HFFc6 (cell line): ENCODE results near the gene TAAR9. TPM values are rescaled to one million over a fixed set of nuclear protein-coding genes. Genes with fewer than 3 reads are reported as not detected.
"Not testable (repeated sequence)": the region's sequence is repeated elsewhere in the genome, so short reads cannot be mapped to it uniquely, and the experiment has no call there.

ENCODE experiments used
- DNase-seq: peaks from one replicate; pipeline ENCODE4 v3.0.0-alpha.2; 2018
- H3K27ac Mint-ChIP-seq: 2 replicates; pipeline ENCODE4 v1.8.0; 2020; ENCODE audit warnings: mild to moderate bottlenecking, mixed read lengths
- H3K27me3 Mint-ChIP-seq: 2 replicates; pipeline ENCODE4 v1.8.0; 2021; ENCODE audit warnings: mild to moderate bottlenecking, moderate library complexity, mixed read lengths; ENCODE audit not compliant: insufficient read depth
- H3K36me3 Mint-ChIP-seq: 2 replicates; pipeline ENCODE4 v1.8.0; 2021; ENCODE audit warnings: low read depth, mixed read lengths
- H3K4me1 Mint-ChIP-seq: 2 replicates; pipeline ENCODE4 v1.8.0; 2020; ENCODE audit warnings: low read depth, mixed read lengths
- H3K4me3 Mint-ChIP-seq: 2 replicates; pipeline ENCODE4 v1.8.0; 2020; ENCODE audit warnings: mild to moderate bottlenecking, moderate library complexity, mixed read lengths
- H3K9me3 Mint-ChIP-seq: 2 replicates; pipeline ENCODE4 v1.8.0; 2020; ENCODE audit warnings: mild to moderate bottlenecking, mixed read lengths
- total RNA-seq, 6 experiments: library from RNA; stranded (reverse); fragmentation: NEBNext Ultra II Directional; extraction: Animal tissue kit (Norgen Biotek cat#: 25700); gene quantifications; 2 replicates in 1 of 6; 3 replicates in 5 of 6; pipeline ENCODE4 v1.2.3, GENCODE V29; 2021
- TF ChIP-seq, protein P1 (sequence below): fragments of 200-600 bp; sonication (generic); IDR thresholded peaks from 2 replicates; pipeline ENCODE4 v1.5.0; 2021; ENCODE audit warnings: antibody characterized with exemption, mild to moderate bottlenecking

The TAAR9 gene
- total RNA-seq, 6 experiments from 2014 or later: not detected

DNA sequence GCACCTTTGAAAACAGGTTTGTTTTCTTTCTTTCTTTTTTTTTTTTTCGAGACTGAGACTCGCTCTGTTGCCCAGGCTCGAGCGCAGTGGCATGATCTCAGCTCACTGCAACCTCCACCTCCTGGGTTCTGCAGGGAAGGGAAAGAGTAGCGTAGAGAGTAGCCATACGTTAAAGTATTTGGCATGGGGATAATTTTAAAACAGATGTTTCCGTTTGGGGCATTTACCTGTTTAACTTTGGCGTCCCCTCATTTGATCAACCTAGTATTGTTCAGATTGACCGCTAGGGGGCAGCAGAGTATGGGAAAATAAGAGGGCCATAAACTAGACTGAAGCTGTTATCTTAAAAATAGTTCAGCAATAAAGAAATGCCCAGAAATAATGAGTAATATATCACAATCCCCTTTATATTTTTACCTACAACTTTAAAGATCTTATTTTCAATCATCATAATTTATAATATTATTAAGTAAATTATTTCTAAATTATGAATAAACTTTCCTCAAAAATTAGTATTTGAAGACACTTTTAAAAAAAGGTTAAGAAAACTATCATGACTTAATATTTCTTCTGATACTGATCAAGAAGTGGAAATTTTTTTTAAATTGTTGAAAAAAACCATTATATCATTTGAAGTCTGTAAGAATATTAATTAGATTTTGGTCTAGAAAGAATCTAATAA lies 7.6 kb upstream of the TAAR9 start:
- H3K27ac Mint-ChIP-seq: no peak overlapping the region
- TF ChIP-seq, protein P1, sequence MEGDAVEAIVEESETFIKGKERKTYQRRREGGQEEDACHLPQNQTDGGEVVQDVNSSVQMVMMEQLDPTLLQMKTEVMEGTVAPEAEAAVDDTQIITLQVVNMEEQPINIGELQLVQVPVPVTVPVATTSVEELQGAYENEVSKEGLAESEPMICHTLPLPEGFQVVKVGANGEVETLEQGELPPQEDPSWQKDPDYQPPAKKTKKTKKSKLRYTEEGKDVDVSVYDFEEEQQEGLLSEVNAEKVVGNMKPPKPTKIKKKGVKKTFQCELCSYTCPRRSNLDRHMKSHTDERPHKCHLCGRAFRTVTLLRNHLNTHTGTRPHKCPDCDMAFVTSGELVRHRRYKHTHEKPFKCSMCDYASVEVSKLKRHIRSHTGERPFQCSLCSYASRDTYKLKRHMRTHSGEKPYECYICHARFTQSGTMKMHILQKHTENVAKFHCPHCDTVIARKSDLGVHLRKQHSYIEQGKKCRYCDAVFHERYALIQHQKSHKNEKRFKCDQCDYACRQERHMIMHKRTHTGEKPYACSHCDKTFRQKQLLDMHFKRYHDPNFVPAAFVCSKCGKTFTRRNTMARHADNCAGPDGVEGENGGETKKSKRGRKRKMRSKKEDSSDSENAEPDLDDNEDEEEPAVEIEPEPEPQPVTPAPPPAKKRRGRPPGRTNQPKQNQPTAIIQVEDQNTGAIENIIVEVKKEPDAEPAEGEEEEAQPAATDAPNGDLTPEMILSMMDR: peak; percentile 96
- H3K4me3 Mint-ChIP-seq: no peak overlapping the region; the same call in 1 of the 2 replicates
- H3K36me3 Mint-ChIP-seq: peaks cover 7% of the 10 kb centered on the region
- peaks cover 16% of the 10 kb centered on the region for H3K27me3 Mint-ChIP-seq
- peak; percentile 42 for DNase-seq
- peaks cover 5% of the 10 kb centered on the region for H3K9me3 Mint-ChIP-seq
- peaks cover 21% of the 10 kb centered on the region for H3K4me1 Mint-ChIP-seq

DNA sequence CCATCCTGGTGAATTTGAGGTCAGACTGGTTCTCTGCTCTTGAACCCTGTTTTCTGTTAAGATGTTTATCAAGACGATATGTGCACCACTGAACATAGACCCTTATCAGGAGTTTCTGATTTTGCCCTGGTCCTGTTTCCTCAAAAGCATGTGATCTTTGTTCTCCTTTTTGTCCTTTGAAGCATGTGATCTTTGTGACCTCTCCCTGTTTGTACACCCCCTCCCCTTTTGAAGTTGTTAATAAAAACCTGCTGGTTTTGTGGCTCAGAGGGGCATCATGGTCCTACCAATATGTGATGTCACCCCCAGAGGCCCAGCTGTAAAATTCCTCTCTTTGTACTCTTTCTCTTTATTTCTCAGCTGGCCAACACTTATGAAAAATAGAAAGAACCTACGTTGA lies 3.5 kb upstream of the TAAR9 start:
- not testable (repeated sequence) for H3K9me3 Mint-ChIP-seq, H3K4me3 Mint-ChIP-seq, H3K4me1 Mint-ChIP-seq, H3K36me3 Mint-ChIP-seq, DNase-seq, H3K27ac Mint-ChIP-seq
- H3K27me3 Mint-ChIP-seq: peaks cover 17% of the 10 kb centered on the region

DNA sequence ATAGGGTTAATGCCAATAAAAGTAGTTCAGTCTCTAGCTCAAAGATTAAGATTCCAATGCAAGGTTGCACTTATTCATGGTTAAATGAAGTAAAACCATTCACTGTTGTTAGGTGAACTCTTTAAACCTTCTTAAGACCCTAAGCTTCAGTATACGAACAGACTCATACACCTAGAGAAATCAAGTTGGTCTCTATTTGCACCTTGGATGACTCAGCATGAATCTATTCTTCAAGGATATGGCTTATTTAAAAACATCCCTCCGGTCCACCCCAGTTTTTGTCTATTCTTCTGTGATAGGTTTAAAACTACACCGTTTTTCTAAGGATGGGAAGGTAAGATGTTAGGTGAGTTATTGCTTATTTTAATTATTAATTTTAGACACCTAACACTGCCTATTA lies 932 bp upstream of the TAAR9 start:
- TF ChIP-seq, protein P1: no peak
- H3K9me3 Mint-ChIP-seq: peaks cover 5% of the 10 kb centered on the region
- H3K27ac Mint-ChIP-seq: no peak overlapping the region
- DNase-seq: no peak
- H3K4me1 Mint-ChIP-seq: no peaks in the 10 kb centered on the region
- peaks cover 7% of the 10 kb centered on the region for H3K36me3 Mint-ChIP-seq
- no peak overlapping the region for H3K4me3 Mint-ChIP-seq
- H3K27me3 Mint-ChIP-seq: peaks cover 17% of the 10 kb centered on the region

DNA sequence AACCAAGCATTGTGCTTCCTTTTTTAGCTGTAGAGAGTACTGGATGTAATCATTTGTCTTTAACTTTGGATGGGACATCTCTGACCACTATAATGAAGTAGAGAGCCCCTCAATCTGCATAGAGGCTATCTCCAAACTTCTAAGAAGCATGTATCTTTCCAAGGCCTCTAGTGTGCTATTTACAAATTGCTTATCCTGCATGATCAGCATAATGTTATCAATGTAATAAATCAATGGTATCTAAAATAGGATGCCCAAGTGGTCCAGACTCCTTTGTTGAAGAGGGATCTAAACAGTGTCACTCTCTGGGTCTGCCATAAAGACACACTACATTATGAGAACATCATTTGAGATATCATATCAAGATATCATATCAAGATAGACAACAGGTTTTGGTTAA lies 6.7 kb downstream of the TAAR9 start:
- no peaks in the 10 kb centered on the region for H3K9me3 Mint-ChIP-seq
- H3K4me3 Mint-ChIP-seq: no peak overlapping the region
- H3K27ac Mint-ChIP-seq: no peak overlapping the region
- H3K36me3 Mint-ChIP-seq: no peaks in the 10 kb centered on the region
- TF ChIP-seq, protein P1: no peak
- no peaks in the 10 kb centered on the region for H3K4me1 Mint-ChIP-seq
- peaks cover 17% of the 10 kb centered on the region for H3K27me3 Mint-ChIP-seq
- no peak for DNase-seq

DNA sequence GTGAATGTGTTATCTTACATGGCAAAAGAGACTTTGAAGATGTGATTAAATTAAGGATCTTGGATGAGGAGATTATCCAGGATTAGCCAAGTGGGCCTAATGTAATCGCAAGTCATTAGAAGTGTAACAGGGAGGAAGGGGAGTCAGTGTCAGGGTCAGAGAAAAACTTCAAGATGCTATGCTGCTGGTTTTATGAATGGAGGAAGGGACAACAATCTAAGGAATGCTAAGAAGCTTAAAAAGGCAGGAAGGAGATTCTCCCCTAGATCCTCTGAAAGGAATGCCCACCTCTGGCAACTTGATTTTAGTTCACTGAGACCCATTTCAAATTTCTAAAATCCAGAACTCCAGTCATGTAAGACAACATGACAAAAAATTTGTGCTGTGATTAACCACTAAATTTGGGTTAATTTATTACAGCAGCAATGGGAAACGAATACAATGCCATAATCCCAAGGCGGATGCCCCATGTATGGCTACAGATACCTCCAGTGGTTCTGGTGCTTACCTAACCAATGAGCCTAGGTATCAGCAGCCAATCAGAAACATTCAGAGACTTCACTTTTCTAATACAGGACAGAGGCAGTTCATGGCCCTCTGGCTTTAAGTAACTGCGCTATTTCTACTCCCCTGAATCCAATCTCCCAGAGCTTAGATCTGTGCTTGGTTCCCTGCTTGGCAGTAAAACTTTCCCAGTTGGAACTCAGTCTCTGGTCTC lies 10.8 kb downstream of the TAAR9 start:
- DNase-seq: no peak
- TF ChIP-seq, protein P1: no peak
- Mint-ChIP-seq H3K27me3 (peaks cover 19% of the 10 kb centered on the region), H3K36me3 (no peaks in the 10 kb centered on the region), H3K4me1 (no peaks in the 10 kb centered on the region), H3K9me3 (no peaks in the 10 kb centered on the region), H3K27ac (no peak overlapping the region), H3K4me3 (no peak overlapping the region)

DNA sequence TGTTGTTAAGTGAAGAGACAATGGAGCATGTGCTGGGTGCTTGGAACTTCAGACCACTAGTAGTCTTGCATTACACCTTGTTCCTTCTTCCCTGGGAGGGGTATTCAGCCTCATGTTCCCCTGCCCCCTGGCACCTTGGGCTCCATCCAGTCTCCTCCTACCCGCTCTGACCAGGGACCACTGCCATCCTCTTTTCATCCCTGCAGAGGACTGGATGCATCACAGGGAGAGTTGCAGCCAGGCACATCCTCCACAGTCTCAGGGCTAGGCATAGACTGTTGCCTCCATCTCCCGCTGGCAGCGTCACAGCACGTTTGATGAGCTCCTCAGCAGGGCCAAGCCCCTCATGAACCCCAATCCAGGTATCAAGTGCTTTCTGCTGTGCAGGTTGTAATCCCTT lies 13.1 kb downstream of the TAAR9 start:
- H3K27ac Mint-ChIP-seq: no peak overlapping the region

More for the DNA sequence above, 13.1 kb downstream of the TAAR9 start:
- H3K9me3 Mint-ChIP-seq: no peaks in the 10 kb centered on the region
- H3K36me3 Mint-ChIP-seq: no peaks in the 10 kb centered on the region
- H3K4me1 Mint-ChIP-seq: no peaks in the 10 kb centered on the region
- TF ChIP-seq, protein P1: no peak
- DNase-seq: no peak
- peaks cover 12% of the 10 kb centered on the region; the same call in 1 of the 2 replicates for H3K27me3 Mint-ChIP-seq
- H3K4me3 Mint-ChIP-seq: no peak overlapping the region
